OCI-LY7 (cell line): ENCODE measurements around the gene PPP1R9A. TPM values are rescaled to one million over a fixed set of nuclear protein-coding genes. Genes with fewer than 3 reads are reported as not detected.

Experiments
- BruUV-seq: library from RNA; stranded (reverse); fragments of 400-500 nt; replicated peaks from 2 replicates; lab custom pipeline; 2021; lab: Mats Ljungman, UMichigan
- CTCF ChIA-PET: fragments of 300-600 bp; sonication (Branson Sonifier 250); formaldehyde crosslinking; loops from one replicate; lab custom pipeline; 2022; ENCODE audit warnings: antibody characterized with exemption; ENCODE audit not compliant: unreplicated experiment; lab: Charles Lee
- POLR2A ChIA-PET: fragments of 300-600 bp; sonication (Branson Sonifier 250); formaldehyde crosslinking; loops from one replicate; lab custom pipeline; 2022; ENCODE audit warnings: antibody characterized with exemption; lab: Charles Lee
- DNase-seq: peaks from one replicate; pipeline ENCODE4 v3.0.0-alpha.2; 2015; ENCODE audit warnings: low spot score
- H2AFZ ChIP-seq: fragments of 200-600 bp; sonication (generic), shearing (Covaris generic); 2 replicates; pipeline ENCODE4 v1.6.1; 2014; ENCODE audit warnings: mild to moderate bottlenecking, antibody characterized with exemption, low read length, moderate library complexity
- H3K27ac ChIP-seq: fragments of 200-600 bp; sonication (generic); 2 replicates; pipeline ENCODE4 v1.5.1; 2014; ENCODE audit warnings: mixed run types, low read depth, mild to moderate bottlenecking, moderate library complexity, low read length, inconsistent platforms; ENCODE audit not compliant: poor library complexity, severe bottlenecking
- H3K36me3 ChIP-seq: fragments of 200-600 bp; sonication (generic); 2 replicates; pipeline ENCODE4 v1.6.1; 2014; ENCODE audit warnings: mild to moderate bottlenecking, antibody characterized with exemption, low read length, moderate library complexity, mixed read lengths; ENCODE audit not compliant: insufficient read depth
- H3K4me1 ChIP-seq: fragments of 200-600 bp; sonication (generic); 2 replicates; pipeline ENCODE4 v1.5.1; 2014; ENCODE audit warnings: mild to moderate bottlenecking, low read length; ENCODE audit not compliant: insufficient read depth, poor library complexity, severe bottlenecking
- H3K4me2 ChIP-seq: fragments of 200-600 bp; sonication (generic); 2 replicates; pipeline ENCODE4 v1.6.1; 2014; ENCODE audit warnings: mild to moderate bottlenecking, low read length
- H3K4me3 ChIP-seq: fragments of 200-600 bp; sonication (generic); 2 replicates; pipeline ENCODE4 v1.5.1; 2014; ENCODE audit warnings: mild to moderate bottlenecking, low read depth, low read length; ENCODE audit not compliant: poor library complexity, severe bottlenecking
- H3K79me2 ChIP-seq: fragments of 200-600 bp; sonication (generic); 2 replicates; pipeline ENCODE4 v1.6.1; 2016; ENCODE audit warnings: low read depth, mild to moderate bottlenecking, low read length, moderate library complexity, mixed read lengths; ENCODE audit not compliant: insufficient read depth
- H3K9me2 ChIP-seq: fragments of 200-600 bp; sonication (generic); 2 replicates; pipeline ENCODE4 v1.6.1; 2016; ENCODE audit warnings: mild to moderate bottlenecking, low read length, mixed read lengths; ENCODE audit not compliant: insufficient read depth
- H3K9me3 ChIP-seq: fragments of 200-600 bp; sonication (generic); 2 replicates; pipeline ENCODE4 v1.6.1; 2014; ENCODE audit warnings: mild to moderate bottlenecking, mixed run types, low read length, mixed read lengths
- H4K20me1 ChIP-seq: fragments of 200-600 bp; sonication (generic); 2 replicates; pipeline ENCODE4 v1.6.1; 2014; ENCODE audit warnings: mild to moderate bottlenecking, antibody characterized with exemption, low read length, moderate library complexity, mixed read lengths; ENCODE audit not compliant: insufficient read depth
- EZH2phosphoT487 ChIP-seq: fragments of 200-600 bp; sonication (generic); IDR thresholded peaks from 2 replicates; pipeline ENCODE4 v1.6.1; 2018; ENCODE audit warnings: low read depth, borderline replicate concordance, mild to moderate bottlenecking, mixed run types, antibody characterized with exemption, low read length, moderate library complexity, mixed read lengths
- intact Hi-C: fragments of 100-400 bp; cut with micrococcal nuclease; formaldehyde crosslinking; loops from one replicate; pipeline ENCODE4 v1.10.0; 2022; ENCODE audit not compliant: unreplicated experiment
- total RNA-seq, 2 experiments: library from RNA; depleted of rRNA in 1 of 2; stranded (reverse); fragments of >200 nt in 1 of 2; shearing (Covaris generic) in 1 of 2; gene quantifications; 2 replicates each; pipeline ENCODE4 v1.2.3, GENCODE V29; 2014 to 2022
- TF ChIP-seq, protein P1 (sequence below): fragments of 200-600 bp; sonication (generic); conservative IDR thresholded peaks from 2 replicates; pipeline ENCODE4 v1.5.1; 2014; ENCODE audit warnings: mild to moderate bottlenecking, antibody characterized with exemption, low read length, moderate library complexity, mixed read lengths

PPP1R9A gene
- total RNA-seq, 2 experiments from 2014 or later = not detected

DNA sequence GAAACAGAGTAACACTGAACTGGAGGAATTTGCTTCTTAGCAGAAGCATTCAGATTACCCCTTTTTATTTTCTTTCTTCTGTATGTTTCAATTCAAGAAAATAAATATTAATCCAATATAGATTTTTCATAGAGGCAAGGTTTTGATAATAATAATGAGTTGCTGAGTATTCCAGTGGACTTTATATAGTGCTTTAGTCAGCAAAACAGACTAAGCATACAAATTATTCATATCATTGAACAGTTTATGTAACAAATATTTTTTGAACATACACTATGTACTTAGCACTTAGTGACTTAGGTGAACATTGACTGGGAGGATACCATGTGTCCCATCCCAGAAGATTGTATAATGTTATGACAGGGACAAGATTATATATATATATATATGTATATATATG is 32.0 kb downstream of the PPP1R9A start:
- H2AFZ ChIP-seq = no peak overlapping the region
- no peaks in the 10 kb centered on the region for H4K20me1 ChIP-seq
- POLR2A ChIA-PET = no interaction called here
- H3K79me2 ChIP-seq = no peaks in the 10 kb centered on the region
- no TSS peak for BruUV-seq
- DNase-seq = no peak
- no peaks in the 10 kb centered on the region for H3K4me1 ChIP-seq
- H3K27ac ChIP-seq = no peak overlapping the region
- CTCF ChIA-PET = no interaction called here
- H3K4me3 ChIP-seq = no peak overlapping the region
- no peaks in the 10 kb centered on the region for H3K9me3 ChIP-seq
- H3K9me2 ChIP-seq = no peaks in the 10 kb centered on the region
- H3K4me2 ChIP-seq = no peak overlapping the region
- TF ChIP-seq, protein P1, sequence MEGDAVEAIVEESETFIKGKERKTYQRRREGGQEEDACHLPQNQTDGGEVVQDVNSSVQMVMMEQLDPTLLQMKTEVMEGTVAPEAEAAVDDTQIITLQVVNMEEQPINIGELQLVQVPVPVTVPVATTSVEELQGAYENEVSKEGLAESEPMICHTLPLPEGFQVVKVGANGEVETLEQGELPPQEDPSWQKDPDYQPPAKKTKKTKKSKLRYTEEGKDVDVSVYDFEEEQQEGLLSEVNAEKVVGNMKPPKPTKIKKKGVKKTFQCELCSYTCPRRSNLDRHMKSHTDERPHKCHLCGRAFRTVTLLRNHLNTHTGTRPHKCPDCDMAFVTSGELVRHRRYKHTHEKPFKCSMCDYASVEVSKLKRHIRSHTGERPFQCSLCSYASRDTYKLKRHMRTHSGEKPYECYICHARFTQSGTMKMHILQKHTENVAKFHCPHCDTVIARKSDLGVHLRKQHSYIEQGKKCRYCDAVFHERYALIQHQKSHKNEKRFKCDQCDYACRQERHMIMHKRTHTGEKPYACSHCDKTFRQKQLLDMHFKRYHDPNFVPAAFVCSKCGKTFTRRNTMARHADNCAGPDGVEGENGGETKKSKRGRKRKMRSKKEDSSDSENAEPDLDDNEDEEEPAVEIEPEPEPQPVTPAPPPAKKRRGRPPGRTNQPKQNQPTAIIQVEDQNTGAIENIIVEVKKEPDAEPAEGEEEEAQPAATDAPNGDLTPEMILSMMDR = no peak
- TF ChIP-seq EZH2phosphoT487 = no peak
- intact Hi-C loops = no loop called here
- H3K36me3 ChIP-seq = no peaks in the 10 kb centered on the region

DNA sequence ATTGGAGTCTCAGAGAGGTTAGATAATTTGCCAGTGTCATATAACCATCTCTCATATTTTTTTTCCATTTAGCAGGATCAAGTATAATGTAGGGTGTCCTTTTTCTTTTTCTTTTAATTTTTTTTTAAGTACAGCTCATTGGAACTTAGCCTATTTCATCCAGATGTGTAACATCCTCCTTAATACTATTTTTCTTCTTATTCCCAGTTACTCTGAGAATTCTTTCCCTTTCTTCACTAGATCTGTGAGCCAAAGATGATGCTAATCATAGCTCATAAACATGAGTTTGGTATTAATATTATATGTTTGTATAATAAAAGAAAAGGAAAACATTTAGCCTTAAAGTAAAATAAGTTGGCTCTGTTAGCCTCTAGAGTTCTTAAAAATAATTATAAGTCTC is 32.8 kb downstream of the PPP1R9A start:
- Histone ChIP-seq H3K4me1 (no peaks in the 10 kb centered on the region), H3K4me2 (no peak overlapping the region), H3K27ac (no peak overlapping the region), H3K9me2 (no peaks in the 10 kb centered on the region), H2AFZ (no peak overlapping the region), H3K9me3 (no peaks in the 10 kb centered on the region), H3K79me2 (no peaks in the 10 kb centered on the region), H3K36me3 (no peaks in the 10 kb centered on the region), H3K4me3 (no peak overlapping the region), H4K20me1 (no peaks in the 10 kb centered on the region)
- TF ChIP-seq EZH2phosphoT487 = no peak
- TF ChIP-seq, protein P1 = no peak
- ChIA-PET POLR2A (no interaction called here), CTCF (no interaction called here)
- DNase-seq = no peak
- BruUV-seq = no TSS peak
- intact Hi-C loops = no loop called here

DNA sequence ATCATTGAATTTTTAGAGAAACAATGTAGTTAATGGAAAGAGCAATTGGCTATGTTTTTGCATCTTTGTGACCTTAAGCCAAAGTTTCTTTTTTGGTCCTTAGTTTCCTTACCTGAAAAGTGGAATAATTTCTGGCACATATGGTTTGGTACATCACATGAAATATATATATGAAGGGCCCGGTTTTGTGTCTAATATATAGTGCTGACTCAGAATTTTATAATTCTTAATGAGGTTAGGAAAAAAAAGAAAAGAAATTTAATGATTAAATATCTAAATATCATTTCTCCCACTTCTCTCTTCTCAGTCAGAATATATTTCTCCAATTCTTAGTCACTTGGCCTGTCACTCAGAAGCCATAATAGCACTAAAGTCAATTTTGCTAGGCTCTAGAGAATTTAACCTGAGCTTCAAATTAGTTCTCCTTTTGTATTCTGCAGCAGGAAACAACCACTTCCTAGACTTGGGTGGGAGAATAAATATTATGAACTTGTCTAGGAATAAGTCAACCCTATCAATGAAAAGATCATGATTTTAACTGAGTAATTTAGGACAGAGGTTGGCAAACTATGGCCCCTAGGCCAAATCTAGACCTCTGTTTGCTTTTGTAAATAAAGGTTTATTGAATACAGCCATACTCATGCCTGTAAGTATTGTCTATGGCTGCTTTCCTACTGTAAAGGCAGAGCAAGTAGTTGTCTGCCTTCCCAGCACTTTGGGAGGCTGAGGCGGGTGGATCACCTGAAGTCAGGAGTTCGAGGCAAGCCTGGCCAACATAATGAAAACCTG is 34.6 kb downstream of the PPP1R9A start:
- Histone ChIP-seq H3K27ac (no peak overlapping the region), H3K4me1 (no peaks in the 10 kb centered on the region), H2AFZ (no peak overlapping the region), H3K4me2 (no peak overlapping the region), H3K9me2 (no peaks in the 10 kb centered on the region), H3K79me2 (no peaks in the 10 kb centered on the region), H4K20me1 (no peaks in the 10 kb centered on the region), H3K36me3 (no peaks in the 10 kb centered on the region), H3K9me3 (no peaks in the 10 kb centered on the region), H3K4me3 (no peak overlapping the region)
- POLR2A ChIA-PET = no interaction called here
- DNase-seq = no peak
- intact Hi-C loops = no loop called here
- CTCF ChIA-PET = no interaction called here
- no peak for TF ChIP-seq EZH2phosphoT487
- TF ChIP-seq, protein P1 = no peak
- BruUV-seq = no TSS peak
